SK-N-MC (cell line): ENCODE data around the gene SELP.

ENCODE experiments used
- DNase-seq: peaks from one replicate; pipeline ENCODE4 v3.0.0-alpha.2; 2011; ENCODE audit warnings: low read depth, low spot score
- H3K27ac ChIP-seq: fragments of 200-600 bp; sonication (generic); 2 replicates; pipeline ENCODE4 v1.5.1; 2016; ENCODE audit warnings: mixed run types
- H3K36me3 ChIP-seq: fragments of 200-600 bp; sonication (generic); 2 replicates; pipeline ENCODE4 v1.6.1; 2017; ENCODE audit warnings: antibody characterized with exemption, low read length, mixed read lengths; ENCODE audit not compliant: insufficient read depth
- H3K4me3 ChIP-seq: fragments of 200-600 bp; sonication (generic); 2 replicates; pipeline ENCODE4 v1.5.1; 2016
- H3K9ac ChIP-seq: fragments of 200-600 bp; sonication (generic); 2 replicates; pipeline ENCODE4 v1.8.0; 2017; ENCODE audit warnings: mixed run types, mixed read lengths; ENCODE audit not compliant: insufficient read length
- H3K9me3 ChIP-seq: fragments of 200-600 bp; sonication (generic); 2 replicates; pipeline ENCODE4 v1.6.1; 2017; ENCODE audit warnings: low read depth, mild to moderate bottlenecking, antibody characterized with exemption, low read length, moderate library complexity, mixed read lengths
- EZH2 ChIP-seq: fragments of 200-600 bp; sonication (generic); IDR thresholded peaks from one replicate; pipeline ENCODE4 v1.6.1; 2017; ENCODE audit warnings: antibody characterized with exemption
- FOXP2 ChIP-seq: optimal IDR thresholded peaks from 2 replicates; pipeline ENCODE3; 2011; ENCODE audit warnings: mild to moderate bottlenecking, moderate library complexity; ENCODE audit not compliant: insufficient read depth; ENCODE audit errors: extremely low read length, control extremely low read depth
- POLR2AphosphoS5 ChIP-seq: IDR thresholded peaks from 2 replicates; pipeline ENCODE4 v1.6.1; 2012; ENCODE audit warnings: mild to moderate bottlenecking, low read depth, low read length, borderline replicate concordance

The SELP gene

DNA sequence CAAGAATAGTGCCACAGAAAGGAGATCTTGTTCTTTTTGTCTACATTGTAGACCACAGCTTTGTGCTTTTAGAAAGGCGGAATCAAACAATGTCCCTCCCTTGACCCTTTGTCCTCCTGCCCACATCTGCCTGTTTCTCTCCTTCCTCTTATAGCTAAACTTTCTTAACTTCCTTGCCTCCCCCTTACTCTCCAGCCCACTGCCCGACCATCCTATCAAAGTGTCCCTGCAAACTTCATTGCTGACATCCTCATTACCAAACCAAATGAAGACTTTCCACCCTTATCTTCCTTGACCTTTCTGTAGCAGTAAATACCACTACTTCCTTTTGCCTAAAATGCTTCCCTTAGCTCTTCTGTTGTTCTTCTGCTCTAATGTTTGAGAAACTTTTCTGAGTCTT, 5.0 kb downstream of the SELP start:
- no peak for TF ChIP-seq FOXP2
- H3K36me3 ChIP-seq: no peaks in the 10 kb centered on the region
- no peaks in the 10 kb centered on the region for H3K9me3 ChIP-seq
- DNase-seq: no peak
- no peak overlapping the region for H3K4me3 ChIP-seq
- no peak overlapping the region for H3K9ac ChIP-seq
- H3K27ac ChIP-seq: no peak overlapping the region

DNA sequence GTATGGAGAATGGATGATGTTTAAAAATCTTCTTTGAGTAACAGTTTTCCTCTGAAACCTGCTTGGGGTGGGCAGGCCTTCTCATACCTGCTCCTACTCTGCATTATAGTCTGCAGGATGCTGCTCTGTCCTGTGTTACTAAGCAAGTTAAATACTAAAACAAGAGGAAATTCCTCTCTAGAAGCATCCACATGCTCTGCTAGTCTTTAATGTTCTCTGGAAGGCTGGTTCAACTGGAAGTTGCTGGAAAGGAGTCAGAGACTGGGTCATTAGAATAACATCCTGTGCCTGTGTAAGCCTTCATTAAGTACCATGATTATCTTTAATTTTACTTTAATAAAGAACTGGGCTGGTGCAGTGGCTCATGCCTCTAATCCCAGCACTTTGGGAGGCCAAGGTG, 5.8 kb downstream of the SELP start:
- no peaks in the 10 kb centered on the region for H3K36me3 ChIP-seq
- no peak overlapping the region for H3K9ac ChIP-seq
- no peaks in the 10 kb centered on the region for H3K9me3 ChIP-seq
- H3K4me3 ChIP-seq: no peak overlapping the region
- TF ChIP-seq EZH2: no peak
- TF ChIP-seq FOXP2: no peak
- TF ChIP-seq POLR2AphosphoS5: no peak
- no peak for DNase-seq
- H3K27ac ChIP-seq: no peak overlapping the region

DNA sequence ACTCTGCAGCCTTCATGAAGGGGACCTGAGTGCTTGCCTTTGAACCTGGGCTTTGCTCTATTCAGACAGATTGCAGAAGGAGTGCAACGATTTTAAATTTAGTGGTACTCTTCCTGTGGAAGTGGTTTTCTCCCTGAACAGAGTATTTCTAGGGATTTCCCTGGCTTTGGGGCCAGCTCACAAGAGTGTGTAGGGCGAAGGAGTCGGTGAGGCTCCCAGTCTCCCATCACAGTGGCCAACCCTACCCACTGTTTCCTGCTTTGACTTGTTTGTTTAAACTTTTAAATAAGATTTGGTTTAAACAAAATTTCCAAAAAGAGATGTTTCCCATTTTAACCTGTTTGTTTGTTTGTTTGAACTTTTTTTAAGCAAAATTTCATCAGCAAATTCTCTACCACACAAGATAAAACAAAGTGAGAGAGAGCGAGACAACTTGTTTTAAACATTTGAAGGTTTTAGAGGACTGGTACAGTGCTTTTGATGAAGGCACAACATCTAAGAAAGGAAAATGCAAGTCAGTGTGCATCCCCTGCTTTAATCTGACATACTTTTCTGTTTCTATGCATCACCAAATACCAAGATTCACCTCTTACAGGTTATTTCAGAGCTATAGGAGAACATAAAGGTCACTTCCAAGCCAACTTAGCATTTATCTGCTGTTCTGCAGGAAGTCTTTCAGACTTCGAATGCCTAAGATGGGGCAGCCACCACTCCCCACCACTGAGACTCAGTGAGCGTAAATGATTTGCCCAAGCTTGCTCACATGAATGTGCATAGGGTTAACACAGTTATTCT, 6.6 kb downstream of the SELP start:
- Histone ChIP-seq H3K9ac (no peak overlapping the region), H3K27ac (no peak overlapping the region), H3K36me3 (no peaks in the 10 kb centered on the region), H3K4me3 (no peak overlapping the region), H3K9me3 (no peaks in the 10 kb centered on the region)
- no peak for DNase-seq
- TF ChIP-seq FOXP2 (no peak), POLR2AphosphoS5 (no peak), EZH2 (no peak)

DNA sequence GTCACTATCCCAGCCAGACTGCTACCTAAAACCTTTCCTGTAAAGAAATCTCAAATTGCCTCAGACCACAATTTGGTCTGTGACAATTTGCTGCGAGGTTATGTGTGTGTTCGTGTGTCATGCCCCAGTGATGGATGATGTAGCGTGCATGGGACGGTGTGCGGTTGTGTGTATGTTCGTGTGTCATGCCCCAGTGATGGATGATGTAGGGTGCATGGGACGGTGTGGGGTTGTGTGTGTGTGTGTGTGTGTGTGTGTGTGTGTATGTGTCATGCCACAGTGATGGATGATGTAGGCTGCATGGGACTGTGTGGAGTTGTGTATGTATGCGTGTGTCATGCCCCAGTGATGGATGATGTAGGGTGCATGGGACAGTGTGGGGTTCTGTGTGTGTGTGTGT, 9.4 kb downstream of the SELP start:
- no peak overlapping the region for H3K27ac ChIP-seq
- no peak overlapping the region for H3K9ac ChIP-seq
- no peaks in the 10 kb centered on the region for H3K9me3 ChIP-seq
- no peak overlapping the region for H3K4me3 ChIP-seq
- H3K36me3 ChIP-seq: no peaks in the 10 kb centered on the region
- DNase-seq: no peak
- TF ChIP-seq POLR2AphosphoS5 (no peak), FOXP2 (no peak), EZH2 (no peak)

- Histone ChIP-seq H3K9ac (no peak overlapping the region), H3K36me3 (no peaks in the 10 kb centered on the region), H3K27ac (no peak overlapping the region), H3K4me3 (no peak overlapping the region), H3K9me3 (no peaks in the 10 kb centered on the region)
- TF ChIP-seq POLR2AphosphoS5: no peak
- no peak for TF ChIP-seq EZH2
- no peak for TF ChIP-seq FOXP2
- no peak for DNase-seq
Measured at GRCh38 chr1:169618367-169618766, 11.6 kb downstream of the SELP start.

- H3K4me3 ChIP-seq: no peak overlapping the region
- H3K36me3 ChIP-seq: no peaks in the 10 kb centered on the region
- no peak for TF ChIP-seq EZH2
- TF ChIP-seq POLR2AphosphoS5: no peak
- no peak for TF ChIP-seq FOXP2
- no peak overlapping the region for H3K27ac ChIP-seq
- no peak for DNase-seq
- H3K9ac ChIP-seq: no peak overlapping the region
- no peaks in the 10 kb centered on the region for H3K9me3 ChIP-seq
Measured at GRCh38 chr1:169615803-169616202, 14.1 kb downstream of the SELP start.

- Histone ChIP-seq H3K4me3 (no peak overlapping the region), H3K36me3 (no peaks in the 10 kb centered on the region), H3K9me3 (no peaks in the 10 kb centered on the region), H3K9ac (no peak overlapping the region), H3K27ac (no peak overlapping the region)
- DNase-seq: no peak
- TF ChIP-seq EZH2: no peak
- TF ChIP-seq POLR2AphosphoS5: no peak
- no peak for TF ChIP-seq FOXP2
Measured at GRCh38 chr1:169610858-169611257, 19.1 kb downstream of the SELP start.

- no peak for TF ChIP-seq FOXP2
- no peak for TF ChIP-seq EZH2
- TF ChIP-seq POLR2AphosphoS5: no peak
- H3K9ac ChIP-seq: no peak overlapping the region
- H3K27ac ChIP-seq: no peak overlapping the region
- no peak overlapping the region for H3K4me3 ChIP-seq
- no peaks in the 10 kb centered on the region for H3K9me3 ChIP-seq
- no peak for DNase-seq
- no peaks in the 10 kb centered on the region for H3K36me3 ChIP-seq
Measured at GRCh38 chr1:169610108-169610507, 19.8 kb downstream of the SELP start.

- Histone ChIP-seq H3K27ac (no peak overlapping the region), H3K4me3 (no peak overlapping the region), H3K9ac (no peak overlapping the region), H3K36me3 (no peaks in the 10 kb centered on the region), H3K9me3 (no peaks in the 10 kb centered on the region)
- DNase-seq: no peak
- TF ChIP-seq FOXP2: no peak
- TF ChIP-seq EZH2: no peak
- TF ChIP-seq POLR2AphosphoS5: no peak
Measured at GRCh38 chr1:169608226-169608625, 21.7 kb downstream of the SELP start.
